Caco-2 (cell line): ENCODE measurements around the gene HES1. TPM values are rescaled to one million over a fixed set of nuclear protein-coding genes. Genes with fewer than 3 reads are reported as not detected.

Experiments
- BruUV-seq: library from RNA; stranded (reverse); fragments of 400-500 nt; replicated peaks from 2 replicates; lab custom pipeline; 2021; lab: Mats Ljungman, UMichigan
- CTCF ChIA-PET: fragments of 300-600 bp; sonication (Branson Sonifier 250); formaldehyde crosslinking; loops from one replicate; lab custom pipeline; 2022; ENCODE audit warnings: antibody characterized with exemption; lab: Charles Lee
- POLR2A ChIA-PET: fragments of 300-600 bp; sonication (Branson Sonifier 250); formaldehyde crosslinking; loops from one replicate; lab custom pipeline; 2022; ENCODE audit warnings: antibody characterized with exemption; lab: Charles Lee
- DNase-seq, 2 experiments: peaks; one replicate each; pipeline versions ENCODE4 v3.0.0 to v3.0.0-alpha.2; 2020 to 2022
- H3K27me3 ChIP-seq: replicated peaks from 2 replicates; pipeline ENCODE4 v1.6.0; 2011; ENCODE audit warnings: low read length; ENCODE audit not compliant: control insufficient read depth, insufficient read depth
- H3K36me3 ChIP-seq: 2 replicates; pipeline ENCODE4 v1.5.1; 2011; ENCODE audit warnings: low read length; ENCODE audit not compliant: control insufficient read depth, insufficient read depth
- H3K4me1 ChIP-seq: fragments of 250-450 bp; sonication (Bioruptor Pico); 2 replicates; pipeline ENCODE4 v1.5.1; 2020; ENCODE audit warnings: mild to moderate bottlenecking
- H3K4me3 ChIP-seq: 2 replicates; pipeline ENCODE4 v1.5.1; 2011; ENCODE audit warnings: low read depth, mild to moderate bottlenecking, control low read depth, low read length
- H3K9me3 ChIP-seq: fragments of 250-450 bp; sonication (Bioruptor Pico); 2 replicates; pipeline ENCODE4 v1.5.1; 2020; ENCODE audit warnings: mild to moderate bottlenecking, moderate library complexity
- H3K27ac Mint-ChIP-seq: one replicate; pipeline ENCODE4 v1.8.0; 2022; ENCODE audit warnings: mixed read lengths; ENCODE audit not compliant: unreplicated experiment
- H3K27me3 Mint-ChIP-seq: one replicate; pipeline ENCODE4 v1.8.0; 2022; ENCODE audit warnings: mixed read lengths; ENCODE audit not compliant: insufficient read depth, unreplicated experiment
- H3K36me3 Mint-ChIP-seq: one replicate; pipeline ENCODE4 v1.8.0; 2022; ENCODE audit warnings: mild to moderate bottlenecking, mixed read lengths; ENCODE audit not compliant: insufficient read depth, unreplicated experiment
- H3K4me1 Mint-ChIP-seq: one replicate; pipeline ENCODE4 v1.8.0; 2022; ENCODE audit warnings: low read depth, mixed read lengths; ENCODE audit not compliant: unreplicated experiment
- H3K4me3 Mint-ChIP-seq: one replicate; pipeline ENCODE4 v1.8.0; 2022; ENCODE audit warnings: mild to moderate bottlenecking, moderate library complexity, mixed read lengths; ENCODE audit not compliant: unreplicated experiment
- H3K9me3 Mint-ChIP-seq: one replicate; pipeline ENCODE4 v1.8.0; 2022; ENCODE audit warnings: mixed read lengths; ENCODE audit not compliant: unreplicated experiment
- CTCF ChIP-seq, 2 experiments: fragments of 200-600 bp in 1 of 2; IDR thresholded peaks; 1 replicate in 1 of 2; 2 replicates in 1 of 2; pipeline versions ENCODE4 v1.5.1 to v1.8.0; 2011 to 2022; ENCODE audit warnings: antibody characterized with exemption in 1 of 2, control low read depth in 1 of 2, inconsistent platforms in 1 of 2, low read depth in 1 of 2, low read length in 1 of 2, mild to moderate bottlenecking in 1 of 2, moderate library complexity in 1 of 2; ENCODE audit not compliant: insufficient read depth in 1 of 2, severe bottlenecking in 1 of 2, unreplicated experiment in 1 of 2
- intact Hi-C: fragments of 100-400 bp; cut with micrococcal nuclease; formaldehyde crosslinking; loops from one replicate; pipeline ENCODE4 v1.10.0; 2022; ENCODE audit not compliant: unreplicated experiment
- total RNA-seq: library from RNA; stranded (reverse); gene quantifications from 2 replicates; pipeline ENCODE4 v1.2.3, GENCODE V29; 2022

The HES1 gene
- total RNA-seq, 1 experiment from 2014 or later = 123 TPM

- BruUV-seq = no TSS peak
- Mint-ChIP-seq H3K36me3 (peaks cover 5% of the 10 kb centered on the region), H3K4me1 (peaks cover 25% of the 10 kb centered on the region), H3K27me3 (no peaks in the 10 kb centered on the region), H3K4me3 (no peak overlapping the region), H3K27ac (no peak overlapping the region), H3K9me3 (no peaks in the 10 kb centered on the region)
- ChIA-PET POLR2A (no interaction called here), CTCF (no interaction called here)
- TF ChIP-seq CTCF (IDR thresholded peaks at IDR 0.05; ENCODE audit: insufficient read depth in 1 of 2, low read depth in 1 of 2, low read length in 1 of 2, severe bottlenecking in 1 of 2, unreplicated experiment in 1 of 2) = no peak
- no peak for DNase-seq
- no peaks in the 10 kb centered on the region for H3K36me3 ChIP-seq
- intact Hi-C loops = no loop called here
- H3K4me3 ChIP-seq = no peak overlapping the region
- no peaks in the 10 kb centered on the region for H3K9me3 ChIP-seq
- H3K4me1 ChIP-seq = peaks cover 29% of the 10 kb centered on the region
- no peaks in the 10 kb centered on the region for H3K27me3 ChIP-seq
Measured at GRCh38 chr3:194093842-194094241, 42.1 kb upstream of the HES1 start.

GRCh38 chr3:194095464-194095863, 40.5 kb upstream of the HES1 start:
- no TSS peak for BruUV-seq
- intact Hi-C loops = no loop called here
- CTCF ChIA-PET = no interaction called here
- Mint-ChIP-seq H3K27ac (no peak overlapping the region), H3K4me1 (peaks cover 37% of the 10 kb centered on the region), H3K4me3 (no peak overlapping the region), H3K27me3 (no peaks in the 10 kb centered on the region), H3K36me3 (peaks cover 5% of the 10 kb centered on the region), H3K9me3 (no peaks in the 10 kb centered on the region)
- TF ChIP-seq CTCF (IDR thresholded peaks at IDR 0.05; ENCODE audit: insufficient read depth in 1 of 2, low read depth in 1 of 2, low read length in 1 of 2, severe bottlenecking in 1 of 2, unreplicated experiment in 1 of 2) = no peak
- H3K9me3 ChIP-seq = no peaks in the 10 kb centered on the region
- H3K4me3 ChIP-seq = no peak overlapping the region
- POLR2A ChIA-PET = no interaction called here
- no peak for DNase-seq
- H3K36me3 ChIP-seq = no peaks in the 10 kb centered on the region
- H3K4me1 ChIP-seq = peaks cover 32% of the 10 kb centered on the region
- no peaks in the 10 kb centered on the region for H3K27me3 ChIP-seq

- no peak for DNase-seq
- Histone ChIP-seq H3K9me3 (no peaks in the 10 kb centered on the region), H3K4me3 (no peak overlapping the region), H3K36me3 (no peaks in the 10 kb centered on the region), H3K27me3 (no peaks in the 10 kb centered on the region), H3K4me1 (peaks cover 36% of the 10 kb centered on the region)
- no peaks in the 10 kb centered on the region for H3K27me3 Mint-ChIP-seq
- POLR2A ChIA-PET = no interaction called here
- peaks cover 40% of the 10 kb centered on the region for H3K4me1 Mint-ChIP-seq
- intact Hi-C loops = no loop called here
- CTCF ChIA-PET = no interaction called here
- TF ChIP-seq CTCF (IDR thresholded peaks at IDR 0.05; ENCODE audit: insufficient read depth in 1 of 2, low read depth in 1 of 2, low read length in 1 of 2, severe bottlenecking in 1 of 2, unreplicated experiment in 1 of 2) = no peak
- H3K27ac Mint-ChIP-seq = no peak overlapping the region
- no peaks in the 10 kb centered on the region for H3K9me3 Mint-ChIP-seq
- peaks cover 5% of the 10 kb centered on the region for H3K36me3 Mint-ChIP-seq
- no TSS peak for BruUV-seq
- no peak overlapping the region for H3K4me3 Mint-ChIP-seq
Measured at GRCh38 chr3:194095902-194096301, 40.0 kb upstream of the HES1 start.
